ENCODE measurements around the gene ZNF774.
A peak's percentile ranks its signal among the peaks of the same experiment; 100 is the strongest.

Gene ZNF774

GRCh38 chr15:90365414-90366055 lies 13.5 kb downstream of the ZNF774 start:
- Histone ChIP-seq H3K27ac (replicated peaks) (no peak overlapping the region), H3K27me3 (ENCODE audit: insufficient read depth, poor library complexity, severe bottlenecking) (no peaks in the 10 kb centered on the region), H3K4me3 (replicated peaks; ENCODE audit: insufficient read depth, low read length) (no peak overlapping the region)
- no peak for TF ChIP-seq SPI1 (IDR thresholded peaks at IDR 0.05; ENCODE audit: borderline replicate concordance, low read depth)
- DNase-seq (ENCODE audit: low read depth in 1 of 2, low spot score in 1 of 2) = no peak

- TF ChIP-seq POLR2AphosphoS5 (IDR thresholded peaks at IDR 0.05; ENCODE audit: low read depth) = no peak
- no peak for TF ChIP-seq CTCF (IDR thresholded peaks at IDR 0.05; ENCODE audit: insufficient read depth, low read length)
- TF ChIP-seq SPI1 (IDR thresholded peaks at IDR 0.05; ENCODE audit: borderline replicate concordance, low read depth) = peak; percentile 91
- Histone ChIP-seq H3K27me3 (ENCODE audit: insufficient read depth, poor library complexity, severe bottlenecking) (no peaks in the 10 kb centered on the region), H3K4me3 (replicated peaks; ENCODE audit: insufficient read depth, low read length) (no peak overlapping the region), H3K27ac (replicated peaks) (no peak overlapping the region; the same call in 1 of the 2 replicates)
- peak in 1 of 2 experiments; percentile 25 for DNase-seq (ENCODE audit: low read depth in 1 of 2, low spot score in 1 of 2)
These were observed 15.5 kb downstream of the ZNF774 start for GRCh38 chr15:90367576-90367975.

- Histone ChIP-seq H3K4me3 (replicated peaks; ENCODE audit: insufficient read depth, low read length) (no peak overlapping the region), H3K27me3 (ENCODE audit: insufficient read depth, poor library complexity, severe bottlenecking) (no peaks in the 10 kb centered on the region), H3K27ac (replicated peaks) (no peak overlapping the region)
- no peak for DNase-seq (ENCODE audit: low read depth in 1 of 2, low spot score in 1 of 2)
- TF ChIP-seq GABPA (IDR thresholded peaks at IDR 0.05; ENCODE audit: low read depth) (no peak), SPI1 (IDR thresholded peaks at IDR 0.05; ENCODE audit: borderline replicate concordance, low read depth) (no peak), REST (IDR thresholded peaks at IDR 0.05; ENCODE audit: insufficient replicate concordance, low read depth) (no peak), CTCF (IDR thresholded peaks at IDR 0.05; ENCODE audit: insufficient read depth, low read length) (no peak), POLR2AphosphoS5 (IDR thresholded peaks at IDR 0.05; ENCODE audit: low read depth) (no peak)
These were observed 23.0 kb downstream of the ZNF774 start for GRCh38 chr15:90375071-90375470.

DNA sequence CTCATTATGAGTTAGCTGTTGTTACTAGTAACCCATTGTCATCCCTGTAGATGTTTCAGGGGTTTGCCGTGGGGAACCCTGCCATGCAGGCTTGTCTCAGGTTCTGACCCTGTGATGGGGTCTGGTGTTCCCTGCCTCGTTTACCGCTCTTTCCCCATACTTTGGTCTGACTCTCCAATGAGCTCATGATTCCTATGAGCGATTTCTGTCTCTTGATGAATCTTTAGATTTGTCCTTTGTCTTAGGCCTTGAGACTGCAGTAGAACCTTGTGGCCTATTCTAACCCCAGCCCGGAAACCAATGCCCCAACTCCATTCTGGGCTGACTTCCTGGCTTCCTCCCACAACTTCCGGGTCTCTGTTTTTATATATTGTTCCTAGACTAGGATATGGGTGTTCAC lies 24.7 kb downstream of the ZNF774 start:
- DNase-seq (ENCODE audit: low read depth in 1 of 2, low spot score in 1 of 2) = peak in 1 of 2 experiments; percentile 60
- TF ChIP-seq SPI1 (IDR thresholded peaks at IDR 0.05; ENCODE audit: borderline replicate concordance, low read depth) = peak; percentile 47; the same call in 1 of the 2 replicates
- no peak for TF ChIP-seq REST (IDR thresholded peaks at IDR 0.05; ENCODE audit: insufficient replicate concordance, low read depth)
- TF ChIP-seq POLR2AphosphoS5 (IDR thresholded peaks at IDR 0.05; ENCODE audit: low read depth) = peak; percentile 32; the same call in 1 of the 2 replicates
- TF ChIP-seq GABPA (IDR thresholded peaks at IDR 0.05; ENCODE audit: low read depth) = peak; percentile 82
- Histone ChIP-seq H3K27me3 (ENCODE audit: insufficient read depth, poor library complexity, severe bottlenecking) (no peaks in the 10 kb centered on the region), H3K4me3 (replicated peaks; ENCODE audit: insufficient read depth, low read length) (no peak overlapping the region), H3K27ac (replicated peaks) (peak overlapping the region; percentile 47)

DNA sequence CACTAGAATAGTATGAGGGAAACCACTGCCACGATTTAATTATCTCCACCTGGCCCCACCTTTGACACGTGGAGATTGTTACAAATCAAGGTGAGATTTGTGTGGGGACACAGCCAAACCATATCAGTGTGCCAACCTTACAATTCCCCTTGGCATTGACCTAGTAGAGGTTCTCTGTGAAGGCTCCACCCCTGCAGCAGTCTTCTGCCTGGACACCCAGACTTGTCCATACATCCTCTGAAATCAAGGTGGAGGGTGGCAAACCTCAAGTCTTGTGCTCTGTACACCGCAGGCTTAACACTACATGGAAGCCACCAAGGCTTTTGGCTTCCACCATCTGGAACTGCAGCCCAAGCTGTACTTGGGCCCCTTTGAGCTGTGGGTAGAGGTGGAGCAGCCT lies 27.2 kb downstream of the ZNF774 start:
- no peak for TF ChIP-seq GABPA (IDR thresholded peaks at IDR 0.05; ENCODE audit: low read depth)
- TF ChIP-seq REST (IDR thresholded peaks at IDR 0.05; ENCODE audit: insufficient replicate concordance, low read depth) = no peak
- TF ChIP-seq POLR2AphosphoS5 (IDR thresholded peaks at IDR 0.05; ENCODE audit: low read depth) = no peak
- no peak for TF ChIP-seq CTCF (IDR thresholded peaks at IDR 0.05; ENCODE audit: insufficient read depth, low read length)
- no peak for TF ChIP-seq SPI1 (IDR thresholded peaks at IDR 0.05; ENCODE audit: borderline replicate concordance, low read depth)
- H3K27me3 ChIP-seq (ENCODE audit: insufficient read depth, poor library complexity, severe bottlenecking) = no peaks in the 10 kb centered on the region
- DNase-seq (ENCODE audit: low read depth in 1 of 2, low spot score in 1 of 2) = no peak
- no peak overlapping the region for H3K27ac ChIP-seq (replicated peaks)
- no peak overlapping the region for H3K4me3 ChIP-seq (replicated peaks; ENCODE audit: insufficient read depth, low read length)

All from HL-60 (cell line).